GM10266 (cell line): ENCODE data around the gene ACTR3.

Source experiments
- DNase-seq: peaks from one replicate; pipeline ENCODE4 v3.0.0; 2012; ENCODE audit errors: extremely low spot score
- CTCF ChIP-seq: IDR thresholded peaks from 2 replicates; pipeline ENCODE4 v1.5.1; 2012; ENCODE audit warnings: mild to moderate bottlenecking, low read depth; ENCODE audit not compliant: control insufficient read depth, insufficient read depth; ENCODE audit errors: missing control alignments

ACTR3 gene

GRCh38 chr2:114006460-114006859 lies 116.6 kb downstream of the ACTR3 start:
- TF ChIP-seq CTCF, result no peak
- no peak for DNase-seq

- TF ChIP-seq CTCF, result no peak
- no peak for DNase-seq
Observed at GRCh38 chr2:114007436-114007835, 117.5 kb downstream of the ACTR3 start.

- TF ChIP-seq CTCF, result no peak
- DNase-seq, result no peak
Observed at GRCh38 chr2:114008720-114009119, 118.8 kb downstream of the ACTR3 start.

GRCh38 chr2:114009205-114009944 lies 119.5 kb downstream of the ACTR3 start:
- TF ChIP-seq CTCF, result no peak
- DNase-seq, result no peak

- TF ChIP-seq CTCF, result no peak
- DNase-seq, result no peak
Observed at GRCh38 chr2:114010001-114010400, 120.1 kb downstream of the ACTR3 start.

GRCh38 chr2:114011713-114012112 lies 121.8 kb downstream of the ACTR3 start:
- TF ChIP-seq CTCF, result no peak
- no peak for DNase-seq
